HEK293 (cell line): Measurements from ENCODE around the gene DHDH.

Experiments
- BCL11B ChIP-seq: fragments of 450-650 bp; formaldehyde crosslinking; IDR thresholded peaks from 2 replicates; pipeline ENCODE4 v1.5.1; 2016; ENCODE audit warnings: low read depth, missing biosample characterization, missing genetic modification characterization
- ELK4 ChIP-seq: IDR thresholded peaks from 2 replicates; pipeline ENCODE4 v1.6.1; 2011; ENCODE audit warnings: mild to moderate bottlenecking, low read depth, low read length, borderline replicate concordance
- HIC1 ChIP-seq: fragments of 450-650 bp; formaldehyde crosslinking; IDR thresholded peaks from 2 replicates; pipeline ENCODE4 v1.5.1; 2016; ENCODE audit warnings: missing biosample characterization, missing genetic modification characterization
- HOXC10 ChIP-seq: sonication (generic); formaldehyde crosslinking; IDR thresholded peaks from 2 replicates; pipeline ENCODE4 v1.8.1; 2023; ENCODE audit warnings: mild to moderate bottlenecking, missing genetic modification reagents
- MZF1 ChIP-seq: fragments of 450-650 bp; formaldehyde crosslinking; IDR thresholded peaks from 2 replicates; pipeline ENCODE4 v1.5.1; 2017; ENCODE audit warnings: missing biosample characterization, missing genetic modification characterization, borderline replicate concordance
- OSR2 ChIP-seq: fragments of 450-650 bp; formaldehyde crosslinking; IDR thresholded peaks from 2 replicates; pipeline ENCODE4 v1.5.1; 2016; ENCODE audit warnings: missing biosample characterization, missing genetic modification characterization
- REST ChIP-seq: fragments of 450-650 bp; formaldehyde crosslinking; IDR thresholded peaks from 2 replicates; pipeline ENCODE4 v1.5.1; 2016; ENCODE audit warnings: missing biosample characterization, missing genetic modification characterization
- SALL2 ChIP-seq: fragments of 450-650 bp; formaldehyde crosslinking; IDR thresholded peaks from 2 replicates; pipeline ENCODE4 v1.5.0; 2017; ENCODE audit warnings: missing biosample characterization, mild to moderate bottlenecking, missing genetic modification characterization, borderline replicate concordance
- ZBTB20 ChIP-seq: fragments of 450-650 bp; formaldehyde crosslinking; IDR thresholded peaks from 2 replicates; pipeline ENCODE4 v1.5.1; 2016; ENCODE audit warnings: missing biosample characterization, missing genetic modification characterization
- ZFP41 ChIP-seq: fragments of 450-650 bp; formaldehyde crosslinking; IDR thresholded peaks from 2 replicates; pipeline ENCODE4 v1.5.1; 2016; ENCODE audit warnings: missing biosample characterization, missing genetic modification characterization, borderline replicate concordance
- ZNF114 ChIP-seq: fragments of 450-650 bp; formaldehyde crosslinking; IDR thresholded peaks from 2 replicates; pipeline ENCODE4 v1.5.0; 2017; ENCODE audit warnings: missing biosample characterization, missing genetic modification characterization
- ZNF140 ChIP-seq: fragments of 450-650 bp; formaldehyde crosslinking; IDR thresholded peaks from 2 replicates; pipeline ENCODE4 v1.5.1; 2016; ENCODE audit warnings: missing biosample characterization, missing genetic modification characterization
- ZNF174 ChIP-seq: fragments of 450-650 bp; formaldehyde crosslinking; IDR thresholded peaks from 2 replicates; pipeline ENCODE4 v1.5.0; 2017; ENCODE audit warnings: missing biosample characterization, mild to moderate bottlenecking, missing genetic modification characterization
- ZNF2 ChIP-seq: fragments of 450-650 bp; formaldehyde crosslinking; IDR thresholded peaks from 2 replicates; pipeline ENCODE4 v1.5.1; 2016; ENCODE audit warnings: missing biosample characterization, missing genetic modification characterization
- ZNF211 ChIP-seq: fragments of 450-650 bp; formaldehyde crosslinking; IDR thresholded peaks from 2 replicates; pipeline ENCODE4 v1.5.1; 2016; ENCODE audit warnings: low read depth, missing biosample characterization, missing genetic modification characterization
- ZNF214 ChIP-seq: fragments of 450-650 bp; formaldehyde crosslinking; IDR thresholded peaks from 2 replicates; pipeline ENCODE4 v1.5.1; 2017; ENCODE audit warnings: missing biosample characterization, mild to moderate bottlenecking, missing genetic modification characterization, borderline replicate concordance
- ZNF23 ChIP-seq: fragments of 450-650 bp; formaldehyde crosslinking; IDR thresholded peaks from 2 replicates; pipeline ENCODE4 v1.5.1; 2016; ENCODE audit warnings: missing biosample characterization, missing genetic modification characterization, borderline replicate concordance
- ZNF362 ChIP-seq: fragments of 450-650 bp; formaldehyde crosslinking; IDR thresholded peaks from 2 replicates; pipeline ENCODE4 v1.5.1; 2016; ENCODE audit warnings: missing biosample characterization, missing genetic modification characterization
- ZNF404 ChIP-seq: fragments of 450-650 bp; formaldehyde crosslinking; IDR thresholded peaks from 2 replicates; pipeline ENCODE4 v1.5.1; 2017; ENCODE audit warnings: missing biosample characterization, missing genetic modification characterization
- ZNF433 ChIP-seq: fragments of 450-650 bp; formaldehyde crosslinking; IDR thresholded peaks from 2 replicates; pipeline ENCODE4 v1.5.1; 2016; ENCODE audit warnings: missing biosample characterization, missing genetic modification characterization, low read depth
- ZNF488 ChIP-seq: fragments of 450-650 bp; formaldehyde crosslinking; IDR thresholded peaks from 2 replicates; pipeline ENCODE4 v1.5.1; 2016; ENCODE audit warnings: missing biosample characterization, missing genetic modification characterization
- ZNF521 ChIP-seq: fragments of 450-650 bp; formaldehyde crosslinking; IDR thresholded peaks from 2 replicates; pipeline ENCODE4 v1.5.1; 2017; ENCODE audit warnings: missing biosample characterization, mild to moderate bottlenecking, missing genetic modification characterization
- ZNF558 ChIP-seq: fragments of 450-650 bp; formaldehyde crosslinking; IDR thresholded peaks from 2 replicates; pipeline ENCODE4 v1.5.1; 2016; ENCODE audit warnings: missing biosample characterization, missing genetic modification characterization
- ZNF561 ChIP-seq: fragments of 450-650 bp; IDR thresholded peaks from 2 replicates; pipeline ENCODE4 v1.5.1; 2018; ENCODE audit warnings: missing biosample characterization, missing genetic modification characterization, borderline replicate concordance
- ZNF639 ChIP-seq: fragments of 450-650 bp; formaldehyde crosslinking; IDR thresholded peaks from 2 replicates; pipeline ENCODE4 v1.5.1; 2016; ENCODE audit warnings: missing biosample characterization, missing genetic modification characterization
- ZNF660 ChIP-seq: fragments of 450-650 bp; IDR thresholded peaks from 2 replicates; pipeline ENCODE4 v1.5.1; 2018; ENCODE audit warnings: missing biosample characterization, mild to moderate bottlenecking, missing genetic modification characterization
- ZNF707 ChIP-seq: fragments of 450-650 bp; formaldehyde crosslinking; IDR thresholded peaks from 2 replicates; pipeline ENCODE4 v1.5.1; 2016; ENCODE audit warnings: missing biosample characterization, missing genetic modification characterization
- ZNF792 ChIP-seq: fragments of 450-650 bp; formaldehyde crosslinking; IDR thresholded peaks from 2 replicates; pipeline ENCODE4 v1.5.1; 2016; ENCODE audit warnings: missing biosample characterization, missing genetic modification characterization

The DHDH gene

GRCh38 chr19:48965040-48965805 lies 31.7 kb downstream of the DHDH start, which contains the start of gene FTL (continued):
- no peak for TF ChIP-seq HIC1 (tag by site-specific recombination)
- no peak for TF ChIP-seq ZNF707 (tag by site-specific recombination)
- TF ChIP-seq ELK4, result no peak
- peak; percentile 51 for TF ChIP-seq ZNF23 (tag by site-specific recombination)
- peak; percentile 84 for TF ChIP-seq ZNF660
- TF ChIP-seq ZNF433 (tag by site-specific recombination), result no peak
- TF ChIP-seq ZNF404, result no peak
- no peak for TF ChIP-seq HOXC10 (CRISPR knock-in tag)
- no peak for TF ChIP-seq ZNF214 (tag by site-specific recombination)
- TF ChIP-seq ZBTB20 (tag by site-specific recombination), result peak; percentile 25; the same call in 1 of the 2 replicates
- TF ChIP-seq REST (tag by site-specific recombination), result peak; percentile 76
- TF ChIP-seq OSR2, result no peak
- no peak for TF ChIP-seq ZFP41 (tag by site-specific recombination)
- no peak for TF ChIP-seq MZF1 (tag by site-specific recombination)
- TF ChIP-seq ZNF561 (tag by site-specific recombination), result peak; percentile 24; the same call in 1 of the 2 replicates
- TF ChIP-seq ZNF211 (tag by site-specific recombination), result no peak
- no peak for TF ChIP-seq ZNF521 (tag by site-specific recombination)
- TF ChIP-seq ZNF558 (tag by site-specific recombination), result peak; percentile 34; the same call in 1 of the 2 replicates
- TF ChIP-seq ZNF140, result no peak
- peak; percentile 69; the same call in 1 of the 2 replicates for TF ChIP-seq BCL11B
- no peak; the same call in 1 of the 2 replicates for TF ChIP-seq ZNF174 (tag by site-specific recombination)
- TF ChIP-seq ZNF792 (tag by site-specific recombination), result no peak
- no peak for TF ChIP-seq SALL2 (tag by site-specific recombination)
- TF ChIP-seq ZNF639 (tag by site-specific recombination), result peak; percentile 31; the same call in 1 of the 2 replicates
- TF ChIP-seq ZNF114 (tag by site-specific recombination), result no peak
- TF ChIP-seq ZNF2 (tag by site-specific recombination), result peak; percentile 79
- no peak for TF ChIP-seq ZNF488 (tag by site-specific recombination)
- TF ChIP-seq ZNF362, result no peak
